H9 (cell line): ENCODE data around the gene KRTAP10-4. TPM values are rescaled to one million over a fixed set of nuclear protein-coding genes. Genes with fewer than 3 reads are reported as not detected.

Experiments used
- DNase-seq: peaks from one replicate; pipeline ENCODE4 v3.0.0-alpha.2; 2017
- H2AFZ ChIP-seq: one replicate; pipeline ENCODE4 v1.6.1; 2013; ENCODE audit warnings: mild to moderate bottlenecking, low read length, control low read depth, moderate library complexity
- H2AK5ac ChIP-seq: 2 replicates; pipeline ENCODE4 v1.6.1; 2013; ENCODE audit warnings: low read length, control low read depth, mixed read lengths; ENCODE audit not compliant: insufficient read length
- H2BK120ac ChIP-seq: one replicate; pipeline ENCODE4 v1.6.1; 2013; ENCODE audit warnings: low read depth, mild to moderate bottlenecking, low read length, control low read depth, inconsistent platforms; ENCODE audit not compliant: poor library complexity, severe bottlenecking
- H2BK12ac ChIP-seq: 2 replicates; pipeline ENCODE4 v1.6.1; 2013; ENCODE audit warnings: low read length, control low read depth, mixed read lengths, low read depth; ENCODE audit not compliant: insufficient read length
- H2BK15ac ChIP-seq: 2 replicates; pipeline ENCODE4 v1.6.1; 2013; ENCODE audit warnings: low read depth, low read length, control low read depth
- H2BK20ac ChIP-seq: one replicate; pipeline ENCODE4 v1.6.1; 2013; ENCODE audit warnings: low read depth, mild to moderate bottlenecking, low read length, control low read depth, inconsistent platforms; ENCODE audit not compliant: poor library complexity, severe bottlenecking
- H2BK5ac ChIP-seq: 2 replicates; pipeline ENCODE4 v1.6.1; 2013; ENCODE audit warnings: low read length, control low read depth, mixed read lengths; ENCODE audit not compliant: insufficient read length
- H3K14ac ChIP-seq: 2 replicates; pipeline ENCODE4 v1.6.1; 2013; ENCODE audit warnings: low read length, control low read depth; ENCODE audit not compliant: insufficient read depth
- H3K18ac ChIP-seq: 2 replicates; pipeline ENCODE4 v1.6.1; 2013; ENCODE audit warnings: low read depth, mild to moderate bottlenecking, mixed read lengths, low read length, control low read depth; ENCODE audit not compliant: insufficient read length
- H3K23ac ChIP-seq: 2 replicates; pipeline ENCODE4 v1.6.1; 2013; ENCODE audit warnings: low read length, control low read depth, mixed read lengths, low read depth; ENCODE audit not compliant: insufficient read length
- H3K23me2 ChIP-seq: 2 replicates; pipeline ENCODE4 v1.6.1; 2013; ENCODE audit warnings: low read depth, mild to moderate bottlenecking, mixed read lengths, low read length, control low read depth; ENCODE audit not compliant: insufficient read length, poor library complexity, severe bottlenecking
- H3K27ac ChIP-seq: 2 replicates; pipeline ENCODE4 v1.5.1; 2013; ENCODE audit warnings: low read length, control low read depth, mixed read lengths, low read depth; ENCODE audit not compliant: insufficient read length
- H3K27me3 ChIP-seq: 2 replicates; pipeline ENCODE4 v1.6.1; 2013; ENCODE audit warnings: low read length, control low read depth, inconsistent platforms; ENCODE audit not compliant: insufficient read depth
- H3K4ac ChIP-seq: 2 replicates; pipeline ENCODE4 v1.6.1; 2013; ENCODE audit warnings: low read depth, mild to moderate bottlenecking, control low read depth, inconsistent platforms, low read length, moderate library complexity
- H3K4me1 ChIP-seq: 2 replicates; pipeline ENCODE4 v1.6.1; 2013; ENCODE audit warnings: low read length, control low read depth, inconsistent platforms; ENCODE audit not compliant: insufficient read depth
- H3K4me2 ChIP-seq: 2 replicates; pipeline ENCODE4 v1.6.1; 2013; ENCODE audit warnings: low read length, control low read depth, mixed read lengths; ENCODE audit not compliant: insufficient read length, insufficient read depth
- H3K56ac ChIP-seq: 2 replicates; pipeline ENCODE4 v1.6.1; 2013; ENCODE audit warnings: low read depth, mild to moderate bottlenecking, mixed read lengths, low read length, control low read depth; ENCODE audit not compliant: insufficient read length
- H3K79me1 ChIP-seq: 2 replicates; pipeline ENCODE4 v1.6.1; 2013; ENCODE audit warnings: low read depth, mild to moderate bottlenecking, moderate library complexity, low read length, control low read depth, inconsistent platforms; ENCODE audit not compliant: insufficient read depth, poor library complexity, severe bottlenecking
- H3K79me2 ChIP-seq: 2 replicates; pipeline ENCODE4 v1.6.1; 2013; ENCODE audit warnings: low read length, control low read depth, inconsistent platforms; ENCODE audit not compliant: insufficient read depth
- H3K9ac ChIP-seq: 2 replicates; pipeline ENCODE4 v1.6.1; 2013; ENCODE audit warnings: low read length, control low read depth, mixed read lengths; ENCODE audit not compliant: insufficient read length; ENCODE audit errors: extremely low read depth
- H3K9me3 ChIP-seq: one replicate; pipeline ENCODE4 v1.6.1; 2013; ENCODE audit warnings: low read depth, low read length, inconsistent platforms; ENCODE audit not compliant: control insufficient read depth
- H3T11ph ChIP-seq: one replicate; pipeline ENCODE4 v1.6.1; 2013; ENCODE audit warnings: mild to moderate bottlenecking, low read length, control low read depth, inconsistent platforms
- H4K20me1 ChIP-seq: one replicate; pipeline ENCODE4 v1.6.1; 2013; ENCODE audit not compliant: control insufficient read depth, insufficient read length, insufficient read depth
- H4K5ac ChIP-seq: 2 replicates; pipeline ENCODE4 v1.6.1; 2013; ENCODE audit warnings: low read depth, mild to moderate bottlenecking, mixed read lengths, low read length, control low read depth; ENCODE audit not compliant: insufficient read length
- H4K8ac ChIP-seq: replicated peaks from 2 replicates; pipeline ENCODE4 v1.6.1; 2013; ENCODE audit warnings: low read length, control low read depth, mixed read lengths, low read depth; ENCODE audit not compliant: insufficient read length
- H4K91ac ChIP-seq: 2 replicates; pipeline ENCODE4 v1.6.1; 2013; ENCODE audit warnings: low read depth, mild to moderate bottlenecking, moderate library complexity, mixed read lengths, low read length, control low read depth; ENCODE audit not compliant: insufficient read length
- H3K27ac Mint-ChIP-seq, 3 experiments: 2 replicates in 2 of 3; 3 replicates in 1 of 3; pipeline ENCODE4 v1.8.0; 2020 to 2021; ENCODE audit warnings: mixed read lengths in 3 of 3, mild to moderate bottlenecking in 1 of 3, moderate library complexity in 1 of 3
- H3K27me3 Mint-ChIP-seq: 2 replicates; pipeline ENCODE4 v1.8.0; 2021; ENCODE audit warnings: low read depth, mild to moderate bottlenecking, moderate library complexity, mixed read lengths
- H3K36me3 Mint-ChIP-seq, 3 experiments: 2 replicates in 2 of 3; 3 replicates in 1 of 3; pipeline ENCODE4 v1.8.0; 2020 to 2021; ENCODE audit warnings: low read depth in 3 of 3, mixed read lengths in 3 of 3; ENCODE audit not compliant: insufficient read depth in 1 of 3
- H3K4me1 Mint-ChIP-seq, 2 experiments: 2 replicates each; pipeline ENCODE4 v1.8.0; 2020; ENCODE audit warnings: mixed read lengths in 2 of 2
- H3K4me3 Mint-ChIP-seq, 2 experiments: 2 replicates in 1 of 2; 3 replicates in 1 of 2; pipeline ENCODE4 v1.8.0; 2020 to 2021; ENCODE audit warnings: mild to moderate bottlenecking in 2 of 2, mixed read lengths in 2 of 2, moderate library complexity in 1 of 2
- H3K9me3 Mint-ChIP-seq, 2 experiments: 2 replicates in 1 of 2; 3 replicates in 1 of 2; pipeline ENCODE4 v1.8.0; 2020; ENCODE audit warnings: mild to moderate bottlenecking in 2 of 2, mixed read lengths in 2 of 2, moderate library complexity in 1 of 2
- WGBS: extraction: QIAGEN DNeasy Blood & Tissue Kit; methylation state at CpG from one replicate; pipeline ENCODE4 v1.1.7; 2013; ENCODE audit warnings: missing lambda C conversion rate, low lambda C conversion rate, mixed read lengths; ENCODE audit not compliant: insufficient read length; ENCODE audit errors: extremely low coverage; 5-methylcytosine and 5-hydroxymethylcytosine counted together
- total RNA-seq: library from RNA; stranded (reverse); gene quantifications from 2 replicates; pipeline ENCODE4 v1.2.1, GENCODE V29; 2021
- TF ChIP-seq, protein P1 (sequence below): fragments of 200-600 bp; sonication (generic); conservative IDR thresholded peaks from 3 replicates; pipeline ENCODE4 v1.8.0; 2021; ENCODE audit warnings: antibody characterized with exemption, mild to moderate bottlenecking

KRTAP10-4 gene
- total RNA-seq, 1 experiment from 2014 or later, result not detected

GRCh38 chr21:44592446-44593311 lies 19.1 kb downstream of the KRTAP10-4 start, which contains the start of gene KRTAP10-6:
KRTAP10-6 (minus strand) TSS chr21:44592505; CDS start chr21:44592484, 21 bp downstream.
- H2AK5ac ChIP-seq, result no peak within 1 kb of the TSS
- no peak within 1 kb of the TSS for H3K27ac ChIP-seq
- H2AFZ ChIP-seq, result no peak within 1 kb of the TSS
- TF ChIP-seq, protein P1, sequence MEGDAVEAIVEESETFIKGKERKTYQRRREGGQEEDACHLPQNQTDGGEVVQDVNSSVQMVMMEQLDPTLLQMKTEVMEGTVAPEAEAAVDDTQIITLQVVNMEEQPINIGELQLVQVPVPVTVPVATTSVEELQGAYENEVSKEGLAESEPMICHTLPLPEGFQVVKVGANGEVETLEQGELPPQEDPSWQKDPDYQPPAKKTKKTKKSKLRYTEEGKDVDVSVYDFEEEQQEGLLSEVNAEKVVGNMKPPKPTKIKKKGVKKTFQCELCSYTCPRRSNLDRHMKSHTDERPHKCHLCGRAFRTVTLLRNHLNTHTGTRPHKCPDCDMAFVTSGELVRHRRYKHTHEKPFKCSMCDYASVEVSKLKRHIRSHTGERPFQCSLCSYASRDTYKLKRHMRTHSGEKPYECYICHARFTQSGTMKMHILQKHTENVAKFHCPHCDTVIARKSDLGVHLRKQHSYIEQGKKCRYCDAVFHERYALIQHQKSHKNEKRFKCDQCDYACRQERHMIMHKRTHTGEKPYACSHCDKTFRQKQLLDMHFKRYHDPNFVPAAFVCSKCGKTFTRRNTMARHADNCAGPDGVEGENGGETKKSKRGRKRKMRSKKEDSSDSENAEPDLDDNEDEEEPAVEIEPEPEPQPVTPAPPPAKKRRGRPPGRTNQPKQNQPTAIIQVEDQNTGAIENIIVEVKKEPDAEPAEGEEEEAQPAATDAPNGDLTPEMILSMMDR, result no peak
- no peaks in the 10 kb centered on the region for H3K79me1 ChIP-seq
- H3K56ac ChIP-seq, result no peak within 1 kb of the TSS
- Mint-ChIP-seq H3K9me3 (no peaks in the 10 kb centered on the region; a peak in 2 of 5 replicates), H3K4me3 (peak within 1 kb of the TSS in 1 of 2 experiments; percentile 64; a peak in 2 of 5 replicates), H3K27me3 (no peaks in the 10 kb centered on the region; the same call in none of the 2 replicates), H3K27ac (peak within 1 kb of the TSS in 2 of 3 experiments; percentile 61 to 63; a peak in 2 of 7 replicates), H3K36me3 (no peaks in the 10 kb centered on the region), H3K4me1 (peaks cover 33 to 34% of the 10 kb centered on the region in 2 experiments)
- DNase-seq, result peak; percentile 35
- no peaks in the 10 kb centered on the region for H3K27me3 ChIP-seq
- no peak within 1 kb of the TSS for H3K23ac ChIP-seq
- no peaks in the 10 kb centered on the region for H3K79me2 ChIP-seq
- no peak within 1 kb of the TSS for H3T11ph ChIP-seq
- peak within 1 kb of the TSS; percentile 48 for H3K18ac ChIP-seq
- no peaks in the 10 kb centered on the region for H3K9me3 ChIP-seq
- H3K14ac ChIP-seq, result no peak within 1 kb of the TSS
- no peak within 1 kb of the TSS for H4K91ac ChIP-seq
- no peak within 1 kb of the TSS for H2BK20ac ChIP-seq
- H2BK120ac ChIP-seq, result no peak within 1 kb of the TSS
- no peak within 1 kb of the TSS for H3K4ac ChIP-seq
- H4K8ac ChIP-seq, result no peak within 1 kb of the TSS
- H4K20me1 ChIP-seq, result no peaks in the 10 kb centered on the region
- WGBS, result no CpG with 5 or more reads among the region's 33 CpGs
- H3K4me1 ChIP-seq, result no peaks in the 10 kb centered on the region; the same call in 1 of the 2 replicates
- no peak within 1 kb of the TSS for H2BK15ac ChIP-seq
- no peak within 1 kb of the TSS for H2BK12ac ChIP-seq
- H3K9ac ChIP-seq, result no peak within 1 kb of the TSS
- no peak within 1 kb of the TSS for H2BK5ac ChIP-seq
- no peak within 1 kb of the TSS for H3K4me2 ChIP-seq
- no peak within 1 kb of the TSS for H4K5ac ChIP-seq
- H3K23me2 ChIP-seq, result no peaks in the 10 kb centered on the region
